OCI-LY7 (cell line): Measurements from ENCODE around the gene MRPL20. TPM values are rescaled to one million over a fixed set of nuclear protein-coding genes. Genes with fewer than 3 reads are reported as not detected.

Experiments
- BruUV-seq: library from RNA; stranded (reverse); fragments of 400-500 nt; replicated peaks from 2 replicates; lab custom pipeline; 2021; lab: Mats Ljungman, UMichigan
- CTCF ChIA-PET: fragments of 300-600 bp; sonication (Branson Sonifier 250); formaldehyde crosslinking; loops from one replicate; lab custom pipeline; 2022; ENCODE audit warnings: antibody characterized with exemption; ENCODE audit not compliant: unreplicated experiment; lab: Charles Lee
- POLR2A ChIA-PET: fragments of 300-600 bp; sonication (Branson Sonifier 250); formaldehyde crosslinking; loops from one replicate; lab custom pipeline; 2022; ENCODE audit warnings: antibody characterized with exemption; lab: Charles Lee
- DNase-seq: peaks from one replicate; pipeline ENCODE4 v3.0.0-alpha.2; 2015; ENCODE audit warnings: low spot score
- H2AFZ ChIP-seq: fragments of 200-600 bp; sonication (generic), shearing (Covaris generic); 2 replicates; pipeline ENCODE4 v1.6.1; 2014; ENCODE audit warnings: mild to moderate bottlenecking, antibody characterized with exemption, low read length, moderate library complexity
- H3K27ac ChIP-seq: fragments of 200-600 bp; sonication (generic); 2 replicates; pipeline ENCODE4 v1.5.1; 2014; ENCODE audit warnings: mixed run types, low read depth, mild to moderate bottlenecking, moderate library complexity, low read length, inconsistent platforms; ENCODE audit not compliant: poor library complexity, severe bottlenecking
- H3K36me3 ChIP-seq: fragments of 200-600 bp; sonication (generic); 2 replicates; pipeline ENCODE4 v1.6.1; 2014; ENCODE audit warnings: mild to moderate bottlenecking, antibody characterized with exemption, low read length, moderate library complexity, mixed read lengths; ENCODE audit not compliant: insufficient read depth
- H3K4me1 ChIP-seq: fragments of 200-600 bp; sonication (generic); 2 replicates; pipeline ENCODE4 v1.5.1; 2014; ENCODE audit warnings: mild to moderate bottlenecking, low read length; ENCODE audit not compliant: insufficient read depth, poor library complexity, severe bottlenecking
- H3K4me2 ChIP-seq: fragments of 200-600 bp; sonication (generic); 2 replicates; pipeline ENCODE4 v1.6.1; 2014; ENCODE audit warnings: mild to moderate bottlenecking, low read length
- H3K4me3 ChIP-seq: fragments of 200-600 bp; sonication (generic); 2 replicates; pipeline ENCODE4 v1.5.1; 2014; ENCODE audit warnings: mild to moderate bottlenecking, low read depth, low read length; ENCODE audit not compliant: poor library complexity, severe bottlenecking
- H3K79me2 ChIP-seq: fragments of 200-600 bp; sonication (generic); 2 replicates; pipeline ENCODE4 v1.6.1; 2016; ENCODE audit warnings: low read depth, mild to moderate bottlenecking, low read length, moderate library complexity, mixed read lengths; ENCODE audit not compliant: insufficient read depth
- H3K9me2 ChIP-seq: fragments of 200-600 bp; sonication (generic); 2 replicates; pipeline ENCODE4 v1.6.1; 2016; ENCODE audit warnings: mild to moderate bottlenecking, low read length, mixed read lengths; ENCODE audit not compliant: insufficient read depth
- H3K9me3 ChIP-seq: fragments of 200-600 bp; sonication (generic); 2 replicates; pipeline ENCODE4 v1.6.1; 2014; ENCODE audit warnings: mild to moderate bottlenecking, mixed run types, low read length, mixed read lengths
- H4K20me1 ChIP-seq: fragments of 200-600 bp; sonication (generic); 2 replicates; pipeline ENCODE4 v1.6.1; 2014; ENCODE audit warnings: mild to moderate bottlenecking, antibody characterized with exemption, low read length, moderate library complexity, mixed read lengths; ENCODE audit not compliant: insufficient read depth
- EZH2phosphoT487 ChIP-seq: fragments of 200-600 bp; sonication (generic); IDR thresholded peaks from 2 replicates; pipeline ENCODE4 v1.6.1; 2018; ENCODE audit warnings: low read depth, borderline replicate concordance, mild to moderate bottlenecking, mixed run types, antibody characterized with exemption, low read length, moderate library complexity, mixed read lengths
- intact Hi-C: fragments of 100-400 bp; cut with micrococcal nuclease; formaldehyde crosslinking; loops from one replicate; pipeline ENCODE4 v1.10.0; 2022; ENCODE audit not compliant: unreplicated experiment
- total RNA-seq, 2 experiments: library from RNA; depleted of rRNA in 1 of 2; stranded (reverse); fragments of >200 nt in 1 of 2; shearing (Covaris generic) in 1 of 2; gene quantifications; 2 replicates each; pipeline ENCODE4 v1.2.3, GENCODE V29; 2014 to 2022
- TF ChIP-seq, protein P1 (sequence below): fragments of 200-600 bp; sonication (generic); conservative IDR thresholded peaks from 2 replicates; pipeline ENCODE4 v1.5.1; 2014; ENCODE audit warnings: mild to moderate bottlenecking, antibody characterized with exemption, low read length, moderate library complexity, mixed read lengths

The MRPL20 gene
- total RNA-seq, 2 experiments from 2014 or later = 143 to 165 TPM

DNA sequence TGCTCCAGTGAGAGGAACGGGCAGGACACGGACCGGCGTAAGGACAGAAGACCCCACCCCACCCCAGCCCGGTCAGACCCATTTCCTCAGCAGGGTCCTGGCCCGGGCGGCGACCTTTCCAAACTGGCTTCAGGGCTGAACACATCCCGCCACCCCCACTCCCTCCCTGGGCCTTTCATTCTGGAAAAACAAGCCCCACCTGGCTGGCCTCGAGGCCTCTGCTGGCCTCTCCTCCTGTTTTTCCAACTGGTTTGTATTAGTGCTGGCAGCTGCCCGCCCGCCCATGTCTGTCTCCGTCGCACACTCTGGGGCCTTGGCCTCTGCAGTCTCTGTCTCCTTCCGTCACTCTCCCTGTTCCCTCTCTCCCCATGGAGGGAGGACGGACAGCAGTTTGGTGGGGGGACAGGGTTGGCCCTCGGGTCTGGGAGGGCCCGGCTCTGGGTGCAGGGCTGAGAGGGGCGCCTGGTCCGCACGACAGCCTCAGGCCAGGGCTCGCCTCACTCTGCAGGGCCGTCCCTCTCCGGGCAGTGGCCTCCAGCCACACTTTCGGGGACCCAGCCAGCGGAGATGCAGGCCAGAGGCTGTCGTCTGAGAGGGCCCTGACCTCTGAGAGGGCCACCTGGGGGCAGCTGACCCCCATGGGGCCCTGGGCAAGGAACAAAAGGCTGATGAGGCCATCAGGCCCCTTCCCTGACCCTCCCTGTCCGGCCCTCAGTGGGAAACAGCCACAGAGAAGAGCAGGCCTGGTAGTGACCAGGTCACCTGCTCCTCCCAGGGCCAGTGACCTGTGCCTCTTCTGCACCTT is 47.2 kb downstream of the MRPL20 start:
- POLR2A ChIA-PET = no interaction called here
- intact Hi-C loops = no loop called here

DNA sequence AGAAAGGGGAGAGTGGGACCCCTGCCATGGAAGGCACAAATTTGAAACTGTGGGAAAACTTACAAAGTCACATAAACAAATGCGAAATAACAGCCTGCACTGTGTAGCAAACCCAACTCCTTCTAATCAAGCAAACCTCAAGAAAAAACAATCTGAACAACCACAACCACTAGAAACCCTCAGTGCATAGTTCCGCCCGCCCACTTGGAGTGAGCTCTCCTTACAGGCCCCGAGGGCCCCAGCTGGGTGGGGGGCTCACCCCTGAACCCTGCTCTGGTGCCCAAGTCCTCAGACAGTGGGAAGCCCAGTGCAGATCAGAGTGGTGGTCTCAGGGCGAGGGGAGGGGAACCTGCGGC is 47.8 kb downstream of the MRPL20 start:
- no peak for DNase-seq
- H3K36me3 ChIP-seq = no peaks in the 10 kb centered on the region
- H3K9me2 ChIP-seq = no peaks in the 10 kb centered on the region
- no peak overlapping the region for H3K27ac ChIP-seq
- POLR2A ChIA-PET = no interaction called here
- H3K4me2 ChIP-seq = no peak overlapping the region
- H4K20me1 ChIP-seq = no peaks in the 10 kb centered on the region
- H3K4me1 ChIP-seq = no peaks in the 10 kb centered on the region
- TF ChIP-seq EZH2phosphoT487 = no peak
- TF ChIP-seq, protein P1, sequence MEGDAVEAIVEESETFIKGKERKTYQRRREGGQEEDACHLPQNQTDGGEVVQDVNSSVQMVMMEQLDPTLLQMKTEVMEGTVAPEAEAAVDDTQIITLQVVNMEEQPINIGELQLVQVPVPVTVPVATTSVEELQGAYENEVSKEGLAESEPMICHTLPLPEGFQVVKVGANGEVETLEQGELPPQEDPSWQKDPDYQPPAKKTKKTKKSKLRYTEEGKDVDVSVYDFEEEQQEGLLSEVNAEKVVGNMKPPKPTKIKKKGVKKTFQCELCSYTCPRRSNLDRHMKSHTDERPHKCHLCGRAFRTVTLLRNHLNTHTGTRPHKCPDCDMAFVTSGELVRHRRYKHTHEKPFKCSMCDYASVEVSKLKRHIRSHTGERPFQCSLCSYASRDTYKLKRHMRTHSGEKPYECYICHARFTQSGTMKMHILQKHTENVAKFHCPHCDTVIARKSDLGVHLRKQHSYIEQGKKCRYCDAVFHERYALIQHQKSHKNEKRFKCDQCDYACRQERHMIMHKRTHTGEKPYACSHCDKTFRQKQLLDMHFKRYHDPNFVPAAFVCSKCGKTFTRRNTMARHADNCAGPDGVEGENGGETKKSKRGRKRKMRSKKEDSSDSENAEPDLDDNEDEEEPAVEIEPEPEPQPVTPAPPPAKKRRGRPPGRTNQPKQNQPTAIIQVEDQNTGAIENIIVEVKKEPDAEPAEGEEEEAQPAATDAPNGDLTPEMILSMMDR = no peak
- no peak overlapping the region for H3K4me3 ChIP-seq
- no peaks in the 10 kb centered on the region for H3K9me3 ChIP-seq
- no peaks in the 10 kb centered on the region for H3K79me2 ChIP-seq
- no TSS peak for BruUV-seq
- intact Hi-C loops = no loop called here
- CTCF ChIA-PET = no interaction called here
- H2AFZ ChIP-seq = no peak overlapping the region

More for the DNA sequence above, 47.2 kb downstream of the MRPL20 start:
- BruUV-seq = no TSS peak
- CTCF ChIA-PET = no interaction called here
- Histone ChIP-seq H3K9me2 (no peaks in the 10 kb centered on the region), H3K4me2 (no peak overlapping the region), H3K27ac (no peak overlapping the region), H3K79me2 (no peaks in the 10 kb centered on the region), H3K4me3 (no peak overlapping the region), H4K20me1 (no peaks in the 10 kb centered on the region), H3K36me3 (no peaks in the 10 kb centered on the region), H3K4me1 (no peaks in the 10 kb centered on the region), H3K9me3 (no peaks in the 10 kb centered on the region), H2AFZ (no peak overlapping the region)
- DNase-seq = no peak
- no peak for TF ChIP-seq EZH2phosphoT487
- TF ChIP-seq, protein P1 = no peak
